ENCODE data around the gene DOCK4. TPM values are rescaled to one million over a fixed set of nuclear protein-coding genes. Genes with fewer than 3 reads are reported as not detected.

Gene DOCK4
- total RNA-seq, 1 experiment from 2014 or later: 4.9 TPM

DNA sequence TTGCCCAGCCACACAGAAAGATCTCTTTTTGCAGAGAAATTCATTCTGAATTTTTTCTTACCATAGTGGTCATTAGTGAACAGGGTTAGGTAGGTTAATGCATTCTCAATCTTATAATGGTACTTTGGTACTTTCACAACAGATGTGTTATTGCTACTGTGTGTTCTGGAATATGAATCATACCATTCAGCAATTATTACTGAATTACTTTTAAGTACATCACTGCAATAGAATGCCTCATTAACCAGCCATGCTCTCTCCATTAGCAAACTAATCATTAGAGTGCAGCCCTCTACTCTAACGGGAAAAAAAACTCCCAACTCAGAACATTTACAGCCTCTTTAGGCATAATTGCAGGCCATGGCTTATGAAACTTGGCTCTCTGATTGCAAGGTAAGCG, 102.1 kb downstream of the DOCK4 start:
- no peak overlapping the region for H3K27ac ChIP-seq (ENCODE audit: insufficient read length, low read depth, low read length)
- Mint-ChIP-seq H3K4me1 (peaks cover 8 to 10% of the 10 kb centered on the region in 2 experiments), H3K4me3 (no peak overlapping the region), H3K27me3 (ENCODE audit: low read depth) (no peaks in the 10 kb centered on the region), H3K27ac (no peak overlapping the region), H3K36me3 (ENCODE audit: insufficient read depth in 1 of 3, low read depth in 3 of 3) (no peaks in the 10 kb centered on the region), H3K9me3 (no peaks in the 10 kb centered on the region)
- H3K79me1 ChIP-seq (ENCODE audit: insufficient read depth, low read depth, low read length, poor library complexity, severe bottlenecking): peaks cover 4% of the 10 kb centered on the region
- H4K8ac ChIP-seq (replicated peaks; ENCODE audit: insufficient read length, low read depth, low read length): no peak overlapping the region
- no peak overlapping the region for H2BK12ac ChIP-seq (ENCODE audit: insufficient read length, low read depth, low read length)
- H3K56ac ChIP-seq (ENCODE audit: insufficient read length, low read depth, low read length): no peak overlapping the region
- no peak overlapping the region for H3K9ac ChIP-seq (ENCODE audit: extremely low read depth, insufficient read length, low read length)
- no peaks in the 10 kb centered on the region for H3K23me2 ChIP-seq (ENCODE audit: insufficient read length, low read depth, low read length, poor library complexity, severe bottlenecking)
- no peak overlapping the region for H2BK5ac ChIP-seq (ENCODE audit: insufficient read length, low read length)
- no peak overlapping the region for H4K91ac ChIP-seq (ENCODE audit: insufficient read length, low read depth, low read length)
- H4K5ac ChIP-seq (ENCODE audit: insufficient read length, low read depth, low read length): no peak overlapping the region
- 0 out of 2 replicates have a peak, but pooled peaks cover 1% of the 10 kb centered on the region for H3K79me2 ChIP-seq (ENCODE audit: insufficient read depth, low read length)
- no peak overlapping the region for H2AFZ ChIP-seq (ENCODE audit: low read length)
- DNase-seq: no peak
- H3K23ac ChIP-seq (ENCODE audit: insufficient read length, low read depth, low read length): no peak overlapping the region
- H3K4me2 ChIP-seq (ENCODE audit: insufficient read depth, insufficient read length, low read length): no peak overlapping the region
- peaks cover 5% of the 10 kb centered on the region for H3K4me1 ChIP-seq (ENCODE audit: insufficient read depth, low read length)
- H2BK120ac ChIP-seq (ENCODE audit: low read depth, low read length, poor library complexity, severe bottlenecking): no peak overlapping the region
- WGBS (ENCODE audit: extremely low coverage, insufficient read length, low lambda C conversion rate): no CpG with 5 or more reads among the region's 2 CpGs
- H4K20me1 ChIP-seq (ENCODE audit: control insufficient read depth, insufficient read depth, insufficient read length): no peaks in the 10 kb centered on the region
- no peak overlapping the region for H3K14ac ChIP-seq (ENCODE audit: insufficient read depth, low read length)
- TF ChIP-seq, protein P1, sequence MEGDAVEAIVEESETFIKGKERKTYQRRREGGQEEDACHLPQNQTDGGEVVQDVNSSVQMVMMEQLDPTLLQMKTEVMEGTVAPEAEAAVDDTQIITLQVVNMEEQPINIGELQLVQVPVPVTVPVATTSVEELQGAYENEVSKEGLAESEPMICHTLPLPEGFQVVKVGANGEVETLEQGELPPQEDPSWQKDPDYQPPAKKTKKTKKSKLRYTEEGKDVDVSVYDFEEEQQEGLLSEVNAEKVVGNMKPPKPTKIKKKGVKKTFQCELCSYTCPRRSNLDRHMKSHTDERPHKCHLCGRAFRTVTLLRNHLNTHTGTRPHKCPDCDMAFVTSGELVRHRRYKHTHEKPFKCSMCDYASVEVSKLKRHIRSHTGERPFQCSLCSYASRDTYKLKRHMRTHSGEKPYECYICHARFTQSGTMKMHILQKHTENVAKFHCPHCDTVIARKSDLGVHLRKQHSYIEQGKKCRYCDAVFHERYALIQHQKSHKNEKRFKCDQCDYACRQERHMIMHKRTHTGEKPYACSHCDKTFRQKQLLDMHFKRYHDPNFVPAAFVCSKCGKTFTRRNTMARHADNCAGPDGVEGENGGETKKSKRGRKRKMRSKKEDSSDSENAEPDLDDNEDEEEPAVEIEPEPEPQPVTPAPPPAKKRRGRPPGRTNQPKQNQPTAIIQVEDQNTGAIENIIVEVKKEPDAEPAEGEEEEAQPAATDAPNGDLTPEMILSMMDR (conservative IDR thresholded peaks at IDR 0.05): no peak
- no peaks in the 10 kb centered on the region for H3K9me3 ChIP-seq (ENCODE audit: control insufficient read depth, low read depth, low read length)
- H3K27me3 ChIP-seq (ENCODE audit: insufficient read depth, low read length): no peaks in the 10 kb centered on the region
- H3K4ac ChIP-seq (ENCODE audit: low read depth, low read length): no peak overlapping the region
- H2AK5ac ChIP-seq (ENCODE audit: insufficient read length, low read length): no peak overlapping the region
- no peak overlapping the region for H3K18ac ChIP-seq (ENCODE audit: insufficient read length, low read depth, low read length)
- H2BK15ac ChIP-seq (ENCODE audit: low read depth, low read length): no peak overlapping the region
- H2BK20ac ChIP-seq (ENCODE audit: low read depth, low read length, poor library complexity, severe bottlenecking): no peak overlapping the region
- H3T11ph ChIP-seq (ENCODE audit: low read length): no peak overlapping the region
